ENCODE data around the gene CLDN20. TPM values are rescaled to one million over a fixed set of nuclear protein-coding genes. Genes with fewer than 3 reads are reported as not detected.

The CLDN20 gene
- total and polyA plus RNA-seq, 3 donors from 2014 or later = 0.26 TPM; not detected in 2

GRCh38 chr6:155324172-155324571 lies 60.4 kb downstream of the CLDN20 start:
- DNase-seq = no peak
- intact Hi-C loops (cut with DNase I; ENCODE audit: low total_unique reads) = no loop called here
- no peak overlapping the region for H3K27ac ChIP-seq
- H3K4me1 ChIP-seq = no peaks in the 10 kb centered on the region
- no peaks in the 10 kb centered on the region for H3K9me3 ChIP-seq
- H3K36me3 ChIP-seq (ENCODE audit: low read depth, missing control alignments) = no peaks in the 10 kb centered on the region
- 77 to 93% methylated on average over 2 of the region's 2 CpGs for WGBS, 2 donors
- H3K27me3 ChIP-seq = no peaks in the 10 kb centered on the region
- TF ChIP-seq CTCF (IDR thresholded peaks at IDR 0.05) (no peak), POLR2A (IDR thresholded peaks at IDR 0.05) (no peak)
- no peak overlapping the region for H3K4me3 ChIP-seq

- no peaks in the 10 kb centered on the region for H3K9me3 ChIP-seq
- H3K4me1 ChIP-seq = no peaks in the 10 kb centered on the region
- TF ChIP-seq CTCF (IDR thresholded peaks at IDR 0.05) = no peak
- TF ChIP-seq POLR2A (IDR thresholded peaks at IDR 0.05) = no peak
- DNase-seq = no peak
- H3K36me3 ChIP-seq (ENCODE audit: low read depth, missing control alignments) = no peaks in the 10 kb centered on the region
- no peaks in the 10 kb centered on the region for H3K27me3 ChIP-seq
- no peak overlapping the region for H3K4me3 ChIP-seq
- intact Hi-C loops (cut with DNase I; ENCODE audit: low total_unique reads) = no loop called here
- H3K27ac ChIP-seq = no peak overlapping the region
These were observed 61.2 kb downstream of the CLDN20 start for GRCh38 chr6:155324993-155325392.

- Histone ChIP-seq H3K9me3 (no peaks in the 10 kb centered on the region), H3K27me3 (no peaks in the 10 kb centered on the region), H3K36me3 (ENCODE audit: low read depth, missing control alignments) (no peaks in the 10 kb centered on the region), H3K27ac (no peak overlapping the region), H3K4me1 (no peaks in the 10 kb centered on the region), H3K4me3 (no peak overlapping the region)
- WGBS, 2 donors = 65 to 76% methylated on average over 6 of the region's 6 CpGs
- TF ChIP-seq POLR2A (IDR thresholded peaks at IDR 0.05) (no peak), CTCF (IDR thresholded peaks at IDR 0.05) (no peak)
- intact Hi-C loops (cut with DNase I; ENCODE audit: low total_unique reads) = no loop called here
- no peak for DNase-seq
These were observed 62.1 kb downstream of the CLDN20 start for GRCh38 chr6:155325700-155326516.

Other genes with a start within 250 kb of the CLDN20 start
- 10 to 100 TPM; 32.2 to 47.1 TPM for gene TFB1M, start 50.5 kb downstream of the CLDN20 start, total RNA-seq
- 36.1 TPM for gene TFB1M, start 50.5 kb downstream of the CLDN20 start, polyA plus RNA-seq (ENCODE audit: insufficient read depth, low read depth, low replicate concordance)
- gene NOX3, start 191.8 kb downstream of the CLDN20 start, total RNA-seq = not detected
- not detected for gene NOX3, start 191.8 kb downstream of the CLDN20 start, polyA plus RNA-seq (ENCODE audit: insufficient read depth, low read depth, low replicate concordance)

Measured in testis (tissue), 3 donors.